T follicular helper cell (primary cell): ENCODE data around the gene DLX5.
"Not testable (repeated sequence)": the region's sequence is repeated elsewhere in the genome, so short reads cannot be mapped to it uniquely, and the experiment has no call there.

ENCODE experiments used
- DNase-seq: peaks from one replicate; pipeline ENCODE4 v3.0.0-alpha.2; 2020; ENCODE audit warnings: low read depth
- total RNA-seq, 2 experiments: gene quantifications; one replicate each; lab custom pipeline; 2026; lab: John Stamatoyannopoulos, UW

The DLX5 gene
- 0 reads per million in 2 experiments for total RNA-seq

- no peak for DNase-seq
These were observed at the start of gene DLX5 for GRCh38 chr7:97024209-97025129. TSS of gene DLX5 (minus strand) at chr7:97024831. CDS start at chr7:97024623, 208 bp downstream.

DNA sequence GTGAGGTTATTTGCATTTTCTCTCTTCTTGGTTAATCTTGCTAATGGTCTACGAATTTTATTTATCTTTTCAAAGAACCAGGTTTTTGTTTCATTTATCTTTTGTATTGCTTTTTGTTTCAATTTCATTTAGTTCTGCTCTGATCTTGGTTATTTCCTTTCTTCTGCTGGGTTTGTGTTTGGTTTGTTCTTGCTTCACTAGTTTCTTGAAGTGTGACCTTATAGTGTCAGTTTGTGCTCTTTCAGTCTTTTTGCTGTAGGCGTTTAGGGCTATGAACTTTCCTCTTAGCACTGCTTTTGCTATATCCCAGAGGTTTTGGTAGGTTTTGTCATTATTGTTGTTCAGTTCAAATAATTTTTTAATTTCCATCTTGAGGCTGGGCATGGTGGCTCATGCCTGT lies 47.4 kb upstream of the DLX5 start:
- not testable (repeated sequence) for DNase-seq

GRCh38 chr7:97064972-97065587 lies 40.4 kb upstream of the DLX5 start:
- no peak for DNase-seq

GRCh38 chr7:97064020-97064419 lies 39.4 kb upstream of the DLX5 start:
- no peak for DNase-seq

DNA sequence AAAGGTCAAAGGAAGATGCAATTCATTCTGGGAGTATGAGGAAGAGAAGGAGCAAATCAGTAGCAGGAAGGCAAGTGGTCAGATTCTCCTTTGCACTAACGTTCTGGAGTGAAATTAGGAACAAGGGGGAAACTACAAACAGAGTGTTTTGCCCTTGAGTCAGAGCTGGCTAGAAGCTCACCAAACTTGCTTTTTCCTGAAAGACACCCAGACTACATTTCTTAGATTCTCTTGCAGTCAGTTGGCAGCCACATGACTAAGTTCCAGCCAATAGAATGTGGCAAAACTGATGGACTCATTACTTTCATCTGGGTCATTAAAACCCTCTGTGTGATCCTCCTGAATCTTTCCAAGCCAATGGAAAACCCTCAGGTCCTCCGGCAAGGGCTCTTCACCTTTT lies 18.6 kb upstream of the DLX5 start:
- DNase-seq: no peak

DNA sequence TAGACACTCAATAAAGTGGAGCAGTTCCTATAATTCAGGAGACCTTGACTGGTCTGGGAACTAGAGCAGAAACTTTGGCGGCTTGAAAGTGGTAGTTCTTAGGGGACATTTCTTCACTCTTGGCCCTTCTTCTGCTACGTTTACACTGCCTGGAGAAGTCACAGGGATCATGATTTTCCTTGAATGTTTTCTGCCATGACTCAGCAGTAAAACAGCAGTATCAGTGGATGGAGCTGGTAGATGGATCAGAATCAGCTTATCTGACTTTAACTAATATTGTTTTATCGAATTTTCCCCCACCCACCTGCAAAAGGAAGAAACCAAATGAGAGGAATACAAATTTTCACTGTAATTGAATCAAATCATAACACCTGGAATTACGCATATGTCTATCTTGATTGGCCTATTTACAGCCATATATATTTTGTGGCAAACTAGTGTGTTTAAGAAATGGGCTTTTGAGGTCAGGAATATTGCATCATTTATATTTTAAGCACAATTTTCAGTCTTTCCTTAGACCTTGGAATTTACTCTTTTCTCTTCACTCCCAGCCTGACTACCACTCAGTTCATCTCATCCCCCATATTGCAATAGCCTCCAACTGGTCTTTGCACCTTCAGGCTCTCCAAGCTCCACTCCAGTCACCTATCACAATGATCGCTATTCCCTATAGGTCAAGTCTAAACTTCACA lies 14.9 kb upstream of the DLX5 start:
- no peak for DNase-seq

- not testable (repeated sequence) for DNase-seq
These were observed 9.7 kb upstream of the DLX5 start for GRCh38 chr7:97034213-97034852.

GRCh38 chr7:97027427-97028234 lies 3.0 kb upstream of the DLX5 start:
- peak; percentile 55 for DNase-seq

- DNase-seq: no peak
These were observed 2.2 kb upstream of the DLX5 start for GRCh38 chr7:97026715-97027426.

DNA sequence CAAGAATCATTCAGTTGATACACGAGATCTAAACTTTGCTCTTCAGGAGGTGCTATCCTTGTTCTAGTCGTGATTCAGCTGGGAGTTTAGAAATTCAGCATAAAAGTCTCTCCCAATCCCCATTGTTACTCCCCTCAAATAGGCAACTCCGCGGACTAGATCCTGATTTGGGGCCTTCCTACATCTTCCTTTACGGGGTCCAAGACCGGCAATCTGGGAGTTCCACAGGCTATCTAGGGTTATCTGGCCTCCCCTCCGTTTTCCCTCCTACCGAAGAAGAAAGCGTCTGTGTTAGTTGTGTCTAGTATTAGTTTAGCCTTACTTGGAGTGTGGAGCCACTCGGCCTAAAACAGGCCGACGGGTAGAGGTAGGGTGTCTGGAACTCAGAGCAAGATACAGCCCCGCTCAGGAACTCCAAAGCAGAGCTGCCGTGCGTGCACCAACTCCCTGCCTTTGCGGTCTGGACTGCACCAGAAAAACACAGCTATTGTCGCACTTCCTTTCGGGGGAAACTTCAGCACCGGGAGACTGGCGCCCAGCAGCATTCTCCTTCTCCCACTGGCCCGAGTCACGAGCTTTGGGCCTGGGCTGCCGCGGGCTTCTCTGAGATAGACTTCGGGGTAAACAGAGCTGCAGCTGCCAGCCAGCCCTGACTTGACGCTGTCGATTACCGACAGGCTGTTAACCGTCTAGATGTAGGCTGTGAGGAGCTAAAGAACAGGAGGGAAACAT lies 1.5 kb upstream of the DLX5 start:
- DNase-seq: no peak

DNA sequence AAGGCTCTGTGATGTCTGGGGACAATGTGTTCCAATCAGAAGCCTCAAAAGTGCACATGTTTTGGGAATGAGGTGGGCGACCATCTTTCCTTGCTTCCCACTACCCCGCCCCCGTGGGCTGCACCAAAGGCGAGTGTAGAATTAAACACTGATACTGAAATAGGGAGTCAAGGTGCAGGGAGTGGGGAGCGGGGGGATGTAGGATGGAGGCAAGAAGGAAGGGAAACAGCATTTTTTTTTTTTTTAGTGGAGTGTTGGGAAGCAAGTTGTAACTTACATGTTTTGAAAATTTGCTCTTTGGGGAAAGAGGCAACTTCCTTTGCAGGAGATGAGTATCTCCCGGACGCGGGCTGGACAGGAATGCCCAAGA lies 484 bp upstream of the DLX5 start:
- no peak for DNase-seq

- no peak for DNase-seq
These were observed 1.9 kb downstream of the DLX5 start for GRCh38 chr7:97022491-97023306.

GRCh38 chr7:97021747-97022490 lies 2.7 kb downstream of the DLX5 start:
- no peak for DNase-seq

- no peak for DNase-seq
These were observed 3.5 kb downstream of the DLX5 start for GRCh38 chr7:97020996-97021746.

DNA sequence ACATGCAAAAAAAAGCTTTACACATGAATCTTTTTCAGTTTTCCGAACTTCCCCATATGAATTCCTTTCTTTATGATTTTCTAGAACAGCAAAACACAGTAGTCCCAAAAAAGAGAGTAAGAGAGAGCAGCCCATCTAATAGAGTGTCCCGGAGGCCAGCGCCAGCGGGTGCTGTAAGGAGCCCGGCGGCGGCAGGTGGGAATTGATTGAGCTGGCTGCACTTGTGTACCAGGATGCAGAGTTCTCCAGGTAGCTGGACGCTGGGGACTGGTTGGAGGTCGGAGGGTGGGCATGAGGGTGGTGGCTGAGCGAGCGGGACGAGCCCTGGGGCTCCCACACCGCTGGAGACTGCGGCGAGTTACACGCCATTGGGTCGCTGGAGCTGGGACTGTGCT lies 4.0 kb downstream of the DLX5 start:
- no peak for DNase-seq

DNA sequence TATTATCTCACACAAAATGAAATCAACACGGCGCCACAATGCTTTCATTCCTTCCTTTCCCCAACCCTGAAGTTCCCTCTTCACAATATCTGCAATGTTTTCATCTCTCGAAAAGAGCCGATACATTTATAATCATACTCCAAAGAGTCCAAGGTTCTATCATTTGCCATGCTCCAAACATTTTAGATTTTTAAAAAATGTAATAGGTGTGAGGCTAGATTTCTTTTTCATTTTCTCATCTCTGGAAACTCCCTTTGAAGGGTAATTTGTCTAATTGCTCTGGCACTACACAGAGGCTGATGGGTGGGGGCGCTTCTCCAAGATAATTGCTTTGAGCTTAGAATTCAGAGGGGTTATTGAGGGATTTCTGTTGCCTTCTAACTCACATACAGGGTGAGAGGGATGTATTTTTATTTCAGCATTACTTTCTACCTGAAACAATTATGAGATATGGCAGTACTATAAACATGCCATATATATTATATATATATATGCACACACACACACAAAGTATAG lies 4.9 kb downstream of the DLX5 start:
- DNase-seq: no peak

DNA sequence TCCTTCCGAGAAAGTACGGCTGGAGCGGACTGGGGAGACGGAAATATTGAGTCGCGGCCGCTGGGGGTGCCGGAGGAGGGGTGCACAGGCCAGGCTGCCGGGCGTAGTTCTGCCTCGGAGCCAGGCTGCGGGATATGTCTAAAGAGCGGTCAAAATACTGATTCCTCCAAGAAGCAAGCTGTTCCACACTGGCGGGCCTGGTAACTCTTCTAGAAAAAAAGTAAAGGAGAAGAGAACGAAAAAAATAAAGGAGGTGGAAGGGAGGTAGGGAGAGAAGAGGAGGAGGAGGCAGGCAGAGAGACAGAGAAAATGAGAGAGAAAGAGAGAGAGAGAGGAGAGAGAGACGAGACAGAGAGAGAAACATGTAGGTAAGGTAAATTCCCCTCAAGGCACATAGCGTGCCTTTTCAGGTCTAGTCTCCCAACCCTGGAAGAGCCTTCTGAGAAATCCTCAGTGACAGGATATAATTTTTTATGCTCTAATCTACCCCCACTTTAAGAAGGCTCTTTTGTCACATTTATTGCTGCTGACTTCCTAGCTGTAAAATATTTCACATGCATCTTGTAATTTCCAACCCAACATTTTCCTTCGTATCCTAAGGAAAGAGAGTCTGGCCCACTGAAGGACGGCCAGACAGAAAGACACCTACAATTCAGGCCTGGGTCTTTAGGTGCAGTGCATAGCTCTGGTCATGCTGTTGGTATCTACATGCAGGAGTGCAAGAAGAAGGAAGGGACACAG lies 5.7 kb downstream of the DLX5 start:
- DNase-seq: no peak
